Left ventricle myocardium inferior (tissue), 1 donor: ENCODE measurements around the gene CDH4. TPM values are rescaled to one million over a fixed set of nuclear protein-coding genes. Genes with fewer than 3 reads are reported as not detected.

Source experiments
- DNase-seq: peaks from one replicate; pipeline ENCODE4 v3.0.0-alpha.2; 2020
- H3K27ac ChIP-seq: fragments of 200-600 bp; replicated peaks from 2 replicates; pipeline ENCODE4 v1.8.0; 2021
- H3K27me3 ChIP-seq: fragments of 200-600 bp; 2 replicates; pipeline ENCODE4 v1.8.0; 2021; ENCODE audit warnings: low read depth
- H3K36me3 ChIP-seq: fragments of 200-600 bp; 2 replicates; pipeline ENCODE4 v1.8.0; 2021
- H3K4me1 ChIP-seq: fragments of 200-600 bp; 2 replicates; pipeline ENCODE4 v1.8.0; 2021
- H3K4me3 ChIP-seq: fragments of 200-600 bp; 2 replicates; pipeline ENCODE4 v1.8.0; 2021; ENCODE audit warnings: mild to moderate bottlenecking, moderate library complexity
- H3K9me3 ChIP-seq: fragments of 200-600 bp; replicated peaks from 2 replicates; pipeline ENCODE4 v1.8.0; 2021
- CTCF ChIP-seq: fragments of 200-600 bp; IDR thresholded peaks from 2 replicates; pipeline ENCODE4 v1.8.0; 2021; ENCODE audit warnings: antibody characterized with exemption, mild to moderate bottlenecking, borderline replicate concordance
- intact Hi-C: fragments of 100-400 bp; cut with micrococcal nuclease; formaldehyde crosslinking; loops from one replicate; pipeline ENCODE4 v1.11.0; 2022
- total RNA-seq: library from RNA; stranded (reverse); fragmentation: NEBNext Ultra II Directional; extraction: Animal tissue kit (Norgen Biotek cat#: 25700); gene quantifications from one replicate; pipeline ENCODE4 v1.2.1, GENCODE V29; 2021
- donor health status: DM: no; HTN: yes; CAD: no; lungs with severe emphysema.

The CDH4 gene
- total RNA-seq, 1 donor from 2014 or later, result 0.05 TPM

GRCh38 chr20:61293951-61294350 lies 41.9 kb downstream of the CDH4 start:
- no peaks in the 10 kb centered on the region for H3K4me1 ChIP-seq
- peaks cover 15% of the 10 kb centered on the region for H3K27me3 ChIP-seq
- no peak overlapping the region for H3K4me3 ChIP-seq
- intact Hi-C loops, result no loop called here
- no peaks in the 10 kb centered on the region for H3K9me3 ChIP-seq
- DNase-seq, result no peak
- no peaks in the 10 kb centered on the region for H3K36me3 ChIP-seq
- no peak overlapping the region for H3K27ac ChIP-seq
- TF ChIP-seq CTCF, result no peak

- DNase-seq, result no peak
- Histone ChIP-seq H3K9me3 (no peaks in the 10 kb centered on the region), H3K27me3 (peaks cover 14% of the 10 kb centered on the region), H3K4me1 (no peaks in the 10 kb centered on the region), H3K4me3 (no peak overlapping the region), H3K36me3 (no peaks in the 10 kb centered on the region), H3K27ac (no peak overlapping the region)
- intact Hi-C loops, result no loop called here
- no peak for TF ChIP-seq CTCF
Measured at GRCh38 chr20:61295249-61295648, 43.2 kb downstream of the CDH4 start.

GRCh38 chr20:61295682-61296628 lies 43.9 kb downstream of the CDH4 start:
- Histone ChIP-seq H3K27ac (no peak overlapping the region), H3K4me1 (no peaks in the 10 kb centered on the region), H3K36me3 (no peaks in the 10 kb centered on the region), H3K9me3 (no peaks in the 10 kb centered on the region), H3K27me3 (peaks cover 21% of the 10 kb centered on the region), H3K4me3 (no peak overlapping the region)
- no peak for TF ChIP-seq CTCF
- DNase-seq, result no peak
- intact Hi-C loops, result no loop called here

- Histone ChIP-seq H3K27ac (no peak overlapping the region), H3K9me3 (no peaks in the 10 kb centered on the region), H3K4me1 (no peaks in the 10 kb centered on the region), H3K36me3 (no peaks in the 10 kb centered on the region), H3K27me3 (peaks cover 26% of the 10 kb centered on the region), H3K4me3 (no peak overlapping the region)
- no peak for DNase-seq
- TF ChIP-seq CTCF, result no peak
- intact Hi-C loops, result no loop called here
Measured at GRCh38 chr20:61296629-61297019, 44.6 kb downstream of the CDH4 start.

GRCh38 chr20:61297491-61297890 lies 45.4 kb downstream of the CDH4 start:
- Histone ChIP-seq H3K27ac (no peak overlapping the region), H3K27me3 (peaks cover 23% of the 10 kb centered on the region), H3K9me3 (no peaks in the 10 kb centered on the region), H3K4me1 (no peaks in the 10 kb centered on the region), H3K36me3 (no peaks in the 10 kb centered on the region), H3K4me3 (no peak overlapping the region)
- intact Hi-C loops, result no loop called here
- TF ChIP-seq CTCF, result no peak
- DNase-seq, result no peak
